Neural progenitor cell (in vitro differentiated cells): ENCODE measurements around the gene NFASC.

Source experiments
- EZH2phosphoT487 ChIP-seq: fragments of 200-600 bp; sonication (generic); IDR thresholded peaks from 2 replicates; pipeline ENCODE4 v1.6.1; 2017; ENCODE audit warnings: antibody characterized with exemption
- TF ChIP-seq, protein P1 (sequence below): fragments of 200-600 bp; sonication (generic); IDR thresholded peaks from 2 replicates; pipeline ENCODE4 v1.5.1; 2017; ENCODE audit warnings: antibody characterized with exemption, mild to moderate bottlenecking

GRCh38 chr1:204931313-204931712 is 60.7 kb downstream of the NFASC start:
- TF ChIP-seq EZH2phosphoT487: no peak
- TF ChIP-seq, protein P1, sequence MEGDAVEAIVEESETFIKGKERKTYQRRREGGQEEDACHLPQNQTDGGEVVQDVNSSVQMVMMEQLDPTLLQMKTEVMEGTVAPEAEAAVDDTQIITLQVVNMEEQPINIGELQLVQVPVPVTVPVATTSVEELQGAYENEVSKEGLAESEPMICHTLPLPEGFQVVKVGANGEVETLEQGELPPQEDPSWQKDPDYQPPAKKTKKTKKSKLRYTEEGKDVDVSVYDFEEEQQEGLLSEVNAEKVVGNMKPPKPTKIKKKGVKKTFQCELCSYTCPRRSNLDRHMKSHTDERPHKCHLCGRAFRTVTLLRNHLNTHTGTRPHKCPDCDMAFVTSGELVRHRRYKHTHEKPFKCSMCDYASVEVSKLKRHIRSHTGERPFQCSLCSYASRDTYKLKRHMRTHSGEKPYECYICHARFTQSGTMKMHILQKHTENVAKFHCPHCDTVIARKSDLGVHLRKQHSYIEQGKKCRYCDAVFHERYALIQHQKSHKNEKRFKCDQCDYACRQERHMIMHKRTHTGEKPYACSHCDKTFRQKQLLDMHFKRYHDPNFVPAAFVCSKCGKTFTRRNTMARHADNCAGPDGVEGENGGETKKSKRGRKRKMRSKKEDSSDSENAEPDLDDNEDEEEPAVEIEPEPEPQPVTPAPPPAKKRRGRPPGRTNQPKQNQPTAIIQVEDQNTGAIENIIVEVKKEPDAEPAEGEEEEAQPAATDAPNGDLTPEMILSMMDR: no peak
